T-cell (primary cell): ENCODE measurements around the gene NR1H3. TPM values are rescaled to one million over a fixed set of nuclear protein-coding genes. Genes with fewer than 3 reads are reported as not detected.
A peak's percentile ranks its signal among the peaks of the same experiment; 100 is the strongest.

ENCODE experiments used
- ATAC-seq, 4 experiments: fragments of 200-7000 bp in 3 of 4; fragments of 150-1000 bp in 1 of 4; cut with Tn5 transposase; replicated peaks in 1 of 4; 1 replicate in 3 of 4; 2 replicates in 1 of 4; pipeline ENCODE4 v1.10.0; 2021; ENCODE audit warnings: moderate library complexity in 3 of 4, mild to moderate bottlenecking in 2 of 4, moderate number of reproducible peaks in 1 of 4
- CTCF ChIA-PET, 2 donors: fragments of 300-600 bp; sonication (Branson Sonifier 250); formaldehyde crosslinking; loops; one replicate each; lab custom pipeline; 2022; ENCODE audit warnings: antibody characterized with exemption in 2 of 2; lab: Charles Lee
- POLR2A ChIA-PET, 2 donors: fragments of 300-600 bp; sonication (Branson Sonifier 250); formaldehyde crosslinking; loops; one replicate each; lab custom pipeline; 2022; ENCODE audit warnings: antibody characterized with exemption in 2 of 2; lab: Charles Lee
- DNase-seq, 35 experiments: peaks; one replicate each; pipeline versions ENCODE4 v3.0.0 to v3.0.0-alpha.2; 2013 to 2023
- H3K27ac ChIP-seq: one replicate; pipeline ENCODE4 v1.5.1; 2013; ENCODE audit warnings: low read length
- H3K27me3 ChIP-seq, 2 experiments: replicated peaks in 1 of 2; 1 replicate in 1 of 2; 2 replicates in 1 of 2; pipeline versions ENCODE4 v1.6.1 to v1.7.0; 2013; ENCODE audit warnings: low read length in 1 of 2, mixed read lengths in 1 of 2; ENCODE audit not compliant: control insufficient read depth in 2 of 2, insufficient read depth in 2 of 2; ENCODE audit errors: extremely low read depth in 1 of 2
- H3K36me3 ChIP-seq, 2 donors: 1 replicate in 1 of 2; 2 replicates in 1 of 2; pipeline versions ENCODE4 v1.6.1 to v1.7.0; 2013; ENCODE audit warnings: low read length in 1 of 2; ENCODE audit not compliant: control insufficient read depth in 2 of 2, insufficient read depth in 1 of 2; ENCODE audit errors: extremely low read depth in 1 of 2
- H3K4me1 ChIP-seq, 2 experiments: 1 replicate in 1 of 2; 2 replicates in 1 of 2; pipeline versions ENCODE4 v1.6.1 to v1.7.0; 2013; ENCODE audit warnings: low read length in 2 of 2, mixed read lengths in 1 of 2; ENCODE audit not compliant: insufficient read depth in 2 of 2, control insufficient read depth in 1 of 2; ENCODE audit errors: extremely low read depth in 1 of 2
- H3K4me3 ChIP-seq, 2 donors: 1 replicate in 1 of 2; 2 replicates in 1 of 2; pipeline versions ENCODE4 v1.5.1 to v1.7.0; 2013; ENCODE audit warnings: mild to moderate bottlenecking in 2 of 2, low read length in 1 of 2, moderate library complexity in 1 of 2; ENCODE audit not compliant: control insufficient read depth in 1 of 2; ENCODE audit errors: extremely low read depth in 1 of 2
- H3K9me3 ChIP-seq: 2 replicates; pipeline ENCODE4 v1.7.0; 2013
- H3K27ac Mint-ChIP-seq, 2 donors: one replicate each; pipeline ENCODE4 v1.8.0; 2020 to 2021; ENCODE audit warnings: mild to moderate bottlenecking in 2 of 2, mixed read lengths in 2 of 2
- H3K27me3 Mint-ChIP-seq, 2 donors: one replicate each; pipeline ENCODE4 v1.8.0; 2021 to 2022; ENCODE audit warnings: mixed read lengths in 2 of 2
- H3K36me3 Mint-ChIP-seq: one replicate; pipeline ENCODE4 v1.8.0; 2021; ENCODE audit warnings: mixed read lengths
- H3K4me1 Mint-ChIP-seq, 3 donors: one replicate each; pipeline ENCODE4 v1.8.0; 2020 to 2022; ENCODE audit warnings: mixed read lengths in 3 of 3, mild to moderate bottlenecking in 1 of 3
- H3K4me3 Mint-ChIP-seq, 3 donors: one replicate each; pipeline ENCODE4 v1.8.0; 2020 to 2022; ENCODE audit warnings: mild to moderate bottlenecking in 3 of 3, mixed read lengths in 3 of 3, moderate library complexity in 3 of 3
- H3K9me3 Mint-ChIP-seq, 3 donors: one replicate each; pipeline ENCODE4 v1.8.0; 2020 to 2022; ENCODE audit warnings: mixed read lengths in 3 of 3
- WGBS: methylation state at CpG from one replicate; pipeline ENCODE4 v1.1.5; 2013; ENCODE audit warnings: missing lambda C conversion rate; ENCODE audit not compliant: insufficient coverage; 5-methylcytosine and 5-hydroxymethylcytosine counted together
- total RNA-seq, 35 experiments: library from RNA in 6 of 35; stranded (reverse) in 6 of 35; fragments of 120-200 nt in 1 of 35; gene quantifications; one replicate each; pipeline versions ENCODE4 v1.2.1 to v1.2.4 and lab custom pipeline; 2013 to 2026

The NR1H3 gene
- total RNA-seq, 5 donors from 2014 or later (not counting 1 experiment from before 2014, with no cell fraction given) = 3.6 to 16.7 (median 11.7) TPM

GRCh38 chr11:47229161-47229560 is 28.6 kb upstream of the NR1H3 start:
- no peaks in the 10 kb centered on the region for H3K9me3 ChIP-seq
- ATAC-seq (no peak), DNase-seq (no peak)
- H3K27ac ChIP-seq = no peak overlapping the region
- Mint-ChIP-seq H3K9me3 (no peaks in the 10 kb centered on the region), H3K4me3 (no peak overlapping the region), H3K4me1 (peaks cover 0 to 11% (median 10%) of the 10 kb centered on the region in 3 donors), H3K27ac (no peak overlapping the region), H3K27me3 (no peaks in the 10 kb centered on the region), H3K36me3 (peaks cover 34% of the 10 kb centered on the region)
- H3K4me3 ChIP-seq = no peak overlapping the region
- POLR2A ChIA-PET = no interaction called here
- CTCF ChIA-PET = no interaction called here
- no peaks in the 10 kb centered on the region for H3K27me3 ChIP-seq
- 93% methylated on average over 8 of the region's 8 CpGs for WGBS
- peaks cover 0 to 2% of the 10 kb centered on the region in 2 experiments for H3K4me1 ChIP-seq
- peaks cover 9 to 13% of the 10 kb centered on the region in 2 donors for H3K36me3 ChIP-seq

GRCh38 chr11:47233051-47233450 is 24.7 kb upstream of the NR1H3 start:
- no peaks in the 10 kb centered on the region for H3K27me3 ChIP-seq
- Mint-ChIP-seq H3K4me1 (peaks cover 12 to 30% (median 28%) of the 10 kb centered on the region in 3 donors), H3K27me3 (no peaks in the 10 kb centered on the region), H3K4me3 (no peak overlapping the region), H3K27ac (peak overlapping the region in 1 of 2 donors; percentile 22), H3K36me3 (peaks cover 18% of the 10 kb centered on the region), H3K9me3 (no peaks in the 10 kb centered on the region)
- H3K4me3 ChIP-seq = no peak overlapping the region
- CTCF ChIA-PET = interaction anchor here in 1 of 2 donors (0.7 to 2.5 kb wide), 2 partner anchors 26 kb away, joined by 4 to 8 read pairs; no protein-coding TSS in a partner anchor
- H3K36me3 ChIP-seq = peaks cover 8 to 22% of the 10 kb centered on the region in 2 donors
- WGBS = 100% methylated on average over 3 of the region's 4 CpGs
- H3K4me1 ChIP-seq = peaks cover 0 to 15% of the 10 kb centered on the region in 2 experiments
- H3K27ac ChIP-seq = no peak overlapping the region
- H3K9me3 ChIP-seq = no peaks in the 10 kb centered on the region
- DNase-seq (no peak), ATAC-seq (no peak)
- POLR2A ChIA-PET = interaction anchor here (0.6 to 0.8 kb wide), 3 partner anchors 18 to 329 kb away, joined by 3 to 5 read pairs (median 4); partner anchors contain the start of gene DDB2 (in 1 of the 2)

- peak overlapping the region; percentile 73 for H3K27ac ChIP-seq
- ChIA-PET CTCF (interaction anchor here (0.7 to 2.5 kb wide), 8 partner anchors 14 to 56 kb away, joined by 3 to 11 read pairs (median 4); partner anchors contain the start of genes ACP2 (in 2 of the 2) and DDB2 (in 2 of the 2)), POLR2A (interaction anchor here (0.6 to 1.7 kb wide), 4 partner anchors 15 to 253 kb away, joined by 3 to 9 read pairs (median 6); partner anchors contain the start of genes ACP2 (in 1 of the 2) and DDB2 (in 1 of the 2))
- Mint-ChIP-seq H3K4me1 (peaks cover 12 to 30% (median 28%) of the 10 kb centered on the region in 3 donors), H3K27me3 (no peaks in the 10 kb centered on the region), H3K27ac (peak overlapping the region; percentile 94), H3K9me3 (no peaks in the 10 kb centered on the region), H3K36me3 (peaks cover 17% of the 10 kb centered on the region), H3K4me3 (peak overlapping the region; percentile 59 to 82 (median 71))
- no peak overlapping the region for H3K4me3 ChIP-seq
- H3K4me1 ChIP-seq = peaks cover 0 to 15% of the 10 kb centered on the region in 2 experiments
- peak in 10 of 35 experiments; percentile 2 to 55 (median 17) for DNase-seq
- ATAC-seq = peak in 3 of 4 experiments; percentile 50 to 54 (median 51)
- H3K9me3 ChIP-seq = no peaks in the 10 kb centered on the region
- WGBS = 74% methylated on average over 4 of the region's 11 CpGs
- peaks cover under 1 to 29% of the 10 kb centered on the region in 2 donors for H3K36me3 ChIP-seq
- no peaks in the 10 kb centered on the region for H3K27me3 ChIP-seq
Observed at GRCh38 chr11:47233989-47234668, 23.7 kb upstream of the NR1H3 start.

- WGBS = 36% methylated on average over 10 of the region's 12 CpGs
- Mint-ChIP-seq H3K4me1 (peaks cover 12 to 30% (median 28%) of the 10 kb centered on the region in 3 donors), H3K4me3 (peak overlapping the region; percentile 53 to 82 (median 71)), H3K27me3 (no peaks in the 10 kb centered on the region), H3K36me3 (peaks cover 17% of the 10 kb centered on the region), H3K9me3 (no peaks in the 10 kb centered on the region), H3K27ac (peak overlapping the region; percentile 94)
- ChIA-PET POLR2A (interaction anchor here (0.8 to 1.7 kb wide), 3 partner anchors 14 to 20 kb away, joined by 3 to 9 read pairs (median 4); partner anchors contain the start of genes DDB2 (in 2 of the 2) and ACP2 (in 1 of the 2)), CTCF (interaction anchor here (0.8 to 2.5 kb wide), 7 partner anchors 13 to 57 kb away, joined by 3 to 11 read pairs (median 5); partner anchors contain the start of genes ACP2 (in 2 of the 2) and DDB2 (in 2 of the 2))
- DNase-seq (peak in 34 of 35 experiments; percentile 32 to 90 (median 78)), ATAC-seq (peak; percentile 67 to 95 (median 71))
- Histone ChIP-seq H3K27ac (peak overlapping the region; percentile 73), H3K36me3 (peaks cover under 1 to 35% of the 10 kb centered on the region in 2 donors), H3K4me1 (peaks cover 0 to 15% of the 10 kb centered on the region in 2 experiments), H3K27me3 (no peaks in the 10 kb centered on the region), H3K4me3 (no peak overlapping the region), H3K9me3 (no peaks in the 10 kb centered on the region)
Observed at GRCh38 chr11:47234669-47235100, 23.1 kb upstream of the NR1H3 start.

- ChIA-PET CTCF (interaction anchor here (0.6 to 2.5 kb wide), 7 partner anchors 13 to 70 kb away, joined by 3 to 11 read pairs (median 4); partner anchors contain the start of genes ACP2 (in 2 of the 2) and DDB2 (in 1 of the 2)), POLR2A (interaction anchor here (0.7 to 1.7 kb wide), 3 partner anchors 20 to 39 kb away, joined by 4 to 14 read pairs (median 9); partner anchors contain the start of gene DDB2 (in 2 of the 2))
- 100% methylated on average over 7 of the region's 12 CpGs for WGBS
- Mint-ChIP-seq H3K36me3 (peaks cover 21% of the 10 kb centered on the region), H3K9me3 (no peaks in the 10 kb centered on the region), H3K27ac (peak overlapping the region; percentile 94), H3K27me3 (no peaks in the 10 kb centered on the region), H3K4me3 (peak overlapping the region in 2 of 3 donors; percentile 71 to 82), H3K4me1 (peaks cover 12 to 30% (median 28%) of the 10 kb centered on the region in 3 donors)
- H3K27ac ChIP-seq = peak overlapping the region; percentile 73
- DNase-seq (no peak), ATAC-seq (no peak)
- no peaks in the 10 kb centered on the region for H3K27me3 ChIP-seq
- no peaks in the 10 kb centered on the region for H3K9me3 ChIP-seq
- H3K4me3 ChIP-seq = no peak overlapping the region
- peaks cover 4 to 38% of the 10 kb centered on the region in 2 donors for H3K36me3 ChIP-seq
- H3K4me1 ChIP-seq = peaks cover 0 to 15% of the 10 kb centered on the region in 2 experiments
Observed at GRCh38 chr11:47235163-47235562, 22.6 kb upstream of the NR1H3 start.
